Endothelial cell of umbilical vein (primary cell): ENCODE data around the gene YWHAH. TPM values are rescaled to one million over a fixed set of nuclear protein-coding genes. Genes with fewer than 3 reads are reported as not detected.

ENCODE experiments used
- BruUV-seq: library from RNA; stranded (reverse); fragments of 400-500 nt; replicated peaks from 2 replicates; lab custom pipeline; 2021; lab: Mats Ljungman, UMichigan
- CTCF ChIA-PET: fragments of 300-600, 350-600 bp; sonication (Branson Sonifier 250); formaldehyde crosslinking; loops from one replicate; lab custom pipeline; 2021; ENCODE audit warnings: antibody characterized with exemption, inconsistent platforms; lab: Charles Lee
- POLR2A ChIA-PET: fragments of 300-600, 350-600 bp; sonication (Branson Sonifier 250); formaldehyde crosslinking; loops from one replicate; lab custom pipeline; 2021; ENCODE audit warnings: antibody characterized with exemption, inconsistent platforms; lab: Charles Lee
- DNase-seq: peaks from one replicate; pipeline ENCODE4 v3.0.0-alpha.2; 2011; ENCODE audit warnings: low read depth, low spot score
- FAIRE-seq: peaks from 2 replicates; lab custom pipeline; 2011; peaks lifted over from hg19 to GRCh38; lab: Jason Lieb, UNC
- H2AFZ ChIP-seq: 2 replicates; pipeline ENCODE4 v1.6.0; 2012; ENCODE audit warnings: low read depth, low read length, control low read depth, inconsistent platforms
- H3K27ac ChIP-seq: 2 replicates; pipeline ENCODE4 v1.5.1; 2011; ENCODE audit warnings: low read depth, mild to moderate bottlenecking, control low read depth, low read length, moderate library complexity; ENCODE audit not compliant: insufficient read depth
- H3K27me3 ChIP-seq, 2 experiments: 2 replicates each; pipeline versions ENCODE4 v1.6.0 to v1.6.1; 2011; ENCODE audit warnings: low read length in 2 of 2, mixed read lengths in 1 of 2; ENCODE audit not compliant: control insufficient read depth in 2 of 2, insufficient read depth in 2 of 2
- H3K36me3 ChIP-seq, 2 experiments: 2 replicates in 1 of 2; 3 replicates in 1 of 2; pipeline ENCODE4 v1.5.1; 2011; ENCODE audit warnings: low read length in 2 of 2, mild to moderate bottlenecking in 1 of 2, moderate library complexity in 1 of 2; ENCODE audit not compliant: control insufficient read depth in 2 of 2, insufficient read depth in 2 of 2; ENCODE audit errors: extremely low read depth in 1 of 2
- H3K4me1 ChIP-seq: 3 replicates; pipeline ENCODE4 v1.5.1; 2011; ENCODE audit warnings: mild to moderate bottlenecking, low read length; ENCODE audit not compliant: control insufficient read depth, insufficient read depth; ENCODE audit errors: extremely low read depth
- H3K4me2 ChIP-seq: 2 replicates; pipeline ENCODE4 v1.6.1; 2011; ENCODE audit warnings: low read length, control low read depth, mixed read lengths; ENCODE audit not compliant: insufficient read depth
- H3K4me3 ChIP-seq, 3 experiments: fragments of 200-600 bp in 1 of 3; sonication (generic), shearing (Covaris generic) in 1 of 3; replicated peaks in 1 of 3; 2 replicates each; pipeline ENCODE4 v1.5.1; 2011 to 2016; ENCODE audit warnings: control low read depth in 3 of 3, low read length in 3 of 3, mild to moderate bottlenecking in 2 of 3, inconsistent platforms in 1 of 3, low read depth in 1 of 3, moderate library complexity in 1 of 3; ENCODE audit not compliant: insufficient read depth in 1 of 3
- H3K79me2 ChIP-seq: 2 replicates; pipeline ENCODE4 v1.6.0; 2012; ENCODE audit warnings: low read length, inconsistent platforms; ENCODE audit not compliant: control insufficient read depth, insufficient read depth
- H3K9ac ChIP-seq: replicated peaks from 2 replicates; pipeline ENCODE3; 2011; ENCODE audit warnings: low read length, control low read depth; ENCODE audit not compliant: insufficient read depth; ENCODE audit errors: extremely low read depth
- H3K9me1 ChIP-seq: replicated peaks from 3 replicates; pipeline ENCODE4 v1.6.0; 2011; ENCODE audit warnings: mild to moderate bottlenecking, low read length; ENCODE audit not compliant: control insufficient read depth, insufficient read depth; ENCODE audit errors: extremely low read depth
- H3K9me3 ChIP-seq: replicated peaks from 2 replicates; pipeline ENCODE4 v1.5.1; 2012; ENCODE audit warnings: low read length, inconsistent platforms; ENCODE audit not compliant: control insufficient read depth, insufficient read depth
- H4K20me1 ChIP-seq: replicated peaks from 2 replicates; pipeline ENCODE3; 2011; ENCODE audit warnings: mild to moderate bottlenecking, low read length; ENCODE audit not compliant: control insufficient read depth, insufficient read depth; ENCODE audit errors: extremely low read depth
- CTCF ChIP-seq, 2 donors: IDR thresholded peaks; 1 replicate in 1 of 2; 2 replicates in 1 of 2; pipeline ENCODE4 v1.5.1; 2011; ENCODE audit warnings: low read length in 2 of 2, mild to moderate bottlenecking in 2 of 2, moderate library complexity in 2 of 2, control low read depth in 1 of 2, inconsistent platforms in 1 of 2, low read depth in 1 of 2; ENCODE audit not compliant: insufficient read depth in 1 of 2; ENCODE audit errors: extremely low read depth in 1 of 2
- EZH2 ChIP-seq: IDR thresholded peaks from 2 replicates; pipeline ENCODE4 v1.6.1; 2012; ENCODE audit warnings: borderline replicate concordance, low read depth, mild to moderate bottlenecking, moderate library complexity, low read length, inconsistent platforms; ENCODE audit not compliant: severe bottlenecking
- FOS ChIP-seq: IDR thresholded peaks from 2 replicates; pipeline ENCODE4 v1.6.1; 2011; ENCODE audit warnings: mild to moderate bottlenecking, low read length, moderate library complexity, borderline replicate concordance; ENCODE audit not compliant: insufficient read depth
- MAX ChIP-seq: IDR thresholded peaks from 2 replicates; pipeline ENCODE4 v1.6.1; 2011; ENCODE audit not compliant: insufficient read depth, insufficient read length
- MYC ChIP-seq: IDR thresholded peaks from one replicate; pipeline ENCODE4 v1.6.1; 2011; ENCODE audit warnings: mild to moderate bottlenecking, low read depth, low read length
- POLR2A ChIP-seq: IDR thresholded peaks from 2 replicates; pipeline ENCODE4 v1.6.1; 2012; ENCODE audit warnings: low read depth, mild to moderate bottlenecking, control low read depth, low read length
- POLR2AphosphoS5 ChIP-seq: IDR thresholded peaks from 2 replicates; pipeline ENCODE4 v1.6.1; 2012; ENCODE audit warnings: low read depth, mild to moderate bottlenecking, control low read depth, low read length, moderate library complexity; ENCODE audit not compliant: insufficient read depth
- dilution Hi-C: fragments of 300-500 bp; cut with MboI; formaldehyde crosslinking; loops from one replicate; pipeline ENCODE4 v1.15.0; 2019; ENCODE audit warnings: low sequenced_read_pairs; ENCODE audit not compliant: extremely low pct_ligation_motif_present
- intact Hi-C: fragments of 100-400 bp; cut with micrococcal nuclease; formaldehyde crosslinking; loops from one replicate; pipeline ENCODE4 v1.10.0; 2022
- polyA plus RNA-seq, 4 experiments: library from polyadenylated mRNA; depleted of rRNA in 3 of 4; stranded (reverse) in 3 of 4; unstranded in 1 of 4; fragments of >200 nt; gene quantifications; 2 replicates each; pipeline versions ENCODE4 v1.2.1 to v1.2.3, GENCODE V29; 2011 to 2012; ENCODE audit warnings: missing spikeins in 1 of 4
- total RNA-seq: library from RNA; stranded (reverse); gene quantifications from 2 replicates; pipeline ENCODE4 v1.2.3, GENCODE V29; 2021

Gene YWHAH
- total and polyA plus RNA-seq, 2 donors (not counting 3 experiments of a cell fraction or from before 2014, with no cell fraction given): 73.6 to 170 TPM

GRCh38 chr22:31926024-31926423 lies 18.3 kb upstream of the YWHAH start:
- no peak overlapping the region for H3K4me3 ChIP-seq
- no peaks in the 10 kb centered on the region for H3K9me3 ChIP-seq
- no peaks in the 10 kb centered on the region for H4K20me1 ChIP-seq
- ChIA-PET POLR2A (no interaction called here), CTCF (no interaction called here)
- DNase-seq (no peak), FAIRE-seq (no peak)
- no peak overlapping the region for H3K9ac ChIP-seq
- TF ChIP-seq POLR2AphosphoS5: no peak
- TF ChIP-seq MYC: no peak
- TF ChIP-seq EZH2: no peak
- no peak for TF ChIP-seq CTCF (IDR thresholded peaks at IDR 0.05; ENCODE audit: extremely low read depth in 1 of 2, insufficient read depth in 1 of 2, low read depth in 1 of 2, low read length in 2 of 2)
- TF ChIP-seq FOS: no peak
- no peak for TF ChIP-seq POLR2A
- no peak for TF ChIP-seq MAX
- dilution Hi-C loops (no loop called here), intact Hi-C loops (no loop called here)
- H3K4me1 ChIP-seq: peaks cover 12% of the 10 kb centered on the region
- H3K79me2 ChIP-seq: no peaks in the 10 kb centered on the region
- H3K9me1 ChIP-seq: no peaks in the 10 kb centered on the region
- BruUV-seq: no TSS peak
- peaks cover 5 to 9% of the 10 kb centered on the region in 2 experiments for H3K27me3 ChIP-seq
- H3K36me3 ChIP-seq: no peaks in the 10 kb centered on the region
- H3K27ac ChIP-seq: no peak overlapping the region
- H2AFZ ChIP-seq: no peak overlapping the region
- no peak overlapping the region for H3K4me2 ChIP-seq
